Measurements from ENCODE around the gene HESX1.

Gene HESX1

GRCh38 chr3:57150113-57150581 lies 49.6 kb downstream of the HESX1 start:
- H3K4me3 ChIP-seq (ENCODE audit: low read depth, low read length) = no peak overlapping the region
- TF ChIP-seq CTCF (IDR thresholded peaks at IDR 0.05; ENCODE audit: insufficient read depth, low read depth, low read length, missing control alignments) = no peak
- no peak for DNase-seq (ENCODE audit: low read depth)

Measured in GM12865 (cell line).